OCI-LY3 (cell line): ENCODE results near the gene AIPL1.

Experiments
- H2AFZ ChIP-seq: fragments of 200-600, 300-600 bp; shearing (Covaris generic); 2 replicates; pipeline ENCODE4 v1.6.0; 2014; ENCODE audit warnings: antibody characterized with exemption, low read depth, low read length
- H3K27ac ChIP-seq: fragments of 200-600, 300-600 bp; sonication (generic); 2 replicates; pipeline ENCODE4 v1.5.1; 2014; ENCODE audit warnings: mild to moderate bottlenecking, low read length, moderate library complexity, mixed read lengths
- H3K27me3 ChIP-seq: fragments of 200-600, 300-600 bp; sonication (generic); 2 replicates; pipeline ENCODE4 v1.6.1; 2014; ENCODE audit warnings: low read depth, low read length, mixed read lengths
- H3K36me3 ChIP-seq: fragments of 200-600, 300-600 bp; sonication (generic); replicated peaks from 2 replicates; pipeline ENCODE3; 2014; ENCODE audit warnings: low read depth, low read length, mixed read lengths
- H3K4me1 ChIP-seq: fragments of 300-600, 200-600 bp; sonication (generic); 2 replicates; pipeline ENCODE4 v1.6.1; 2014; ENCODE audit warnings: low read length, mixed read lengths
- H3K4me2 ChIP-seq: fragments of 200-600, 300-600 bp; sonication (generic); 2 replicates; pipeline ENCODE4 v1.6.1; 2014; ENCODE audit warnings: low read length, mixed read lengths
- H3K4me3 ChIP-seq: fragments of 300-600, 200-600 bp; sonication (generic); 2 replicates; pipeline ENCODE4 v1.5.1; 2014; ENCODE audit warnings: antibody characterized with exemption, mild to moderate bottlenecking, low read length, moderate library complexity
- H3K79me2 ChIP-seq: fragments of 300-600, 200-600 bp; shearing (Covaris generic); 2 replicates; pipeline ENCODE4 v1.6.1; 2014; ENCODE audit warnings: mild to moderate bottlenecking, low read length, mixed read lengths
- H3K9ac ChIP-seq: fragments of 300-600, 200-600 bp; shearing (Covaris generic); 2 replicates; pipeline ENCODE4 v1.6.0; 2014; ENCODE audit warnings: mild to moderate bottlenecking, low read length, moderate library complexity
- H3K9me3 ChIP-seq: fragments of 200-600, 300-600 bp; shearing (Covaris generic); 2 replicates; pipeline ENCODE4 v1.6.1; 2014; ENCODE audit warnings: low read length, mixed read lengths; ENCODE audit not compliant: insufficient read depth
- H4K20me1 ChIP-seq: fragments of 200-600, 300-600 bp; sonication (generic); 2 replicates; pipeline ENCODE4 v1.6.1; 2016; ENCODE audit warnings: low read length, mixed read lengths; ENCODE audit not compliant: insufficient read depth
- EZH2phosphoT487 ChIP-seq: fragments of 200-600 bp; shearing (Covaris generic); IDR thresholded peaks from 2 replicates; pipeline ENCODE4 v1.6.1; 2018; ENCODE audit warnings: antibody characterized with exemption, mixed run types, low read depth
- TF ChIP-seq, protein P1 (sequence below): fragments of 200-600, 300-600 bp; sonication (generic); IDR thresholded peaks from 2 replicates; pipeline ENCODE4 v1.5.1; 2014; ENCODE audit warnings: antibody characterized with exemption, low read length, low read depth

The AIPL1 gene

DNA sequence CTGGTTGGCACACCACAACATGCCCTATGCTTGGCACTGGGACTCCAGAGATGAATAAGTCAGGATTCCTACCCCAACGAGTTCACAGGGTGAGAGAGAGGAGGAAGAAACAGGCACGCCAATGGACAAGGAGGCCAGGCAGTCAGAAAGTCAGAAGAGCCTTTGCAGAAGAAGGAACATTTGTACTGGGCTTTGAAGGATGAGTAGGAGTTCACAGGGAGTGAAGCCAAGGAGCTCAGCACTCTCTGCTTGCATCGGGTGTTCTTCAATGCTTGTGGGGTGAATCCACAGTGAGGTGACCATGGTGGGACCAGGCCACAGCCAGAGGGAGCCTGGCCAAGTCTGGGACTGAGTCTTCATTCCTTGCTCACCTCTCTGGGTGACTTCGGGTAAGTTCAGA lies 47.5 kb downstream of the AIPL1 start:
- no peaks in the 10 kb centered on the region for H3K4me1 ChIP-seq
- no peaks in the 10 kb centered on the region for H3K79me2 ChIP-seq
- H3K9ac ChIP-seq = no peak overlapping the region
- H3K27ac ChIP-seq = no peak overlapping the region
- TF ChIP-seq, protein P1, sequence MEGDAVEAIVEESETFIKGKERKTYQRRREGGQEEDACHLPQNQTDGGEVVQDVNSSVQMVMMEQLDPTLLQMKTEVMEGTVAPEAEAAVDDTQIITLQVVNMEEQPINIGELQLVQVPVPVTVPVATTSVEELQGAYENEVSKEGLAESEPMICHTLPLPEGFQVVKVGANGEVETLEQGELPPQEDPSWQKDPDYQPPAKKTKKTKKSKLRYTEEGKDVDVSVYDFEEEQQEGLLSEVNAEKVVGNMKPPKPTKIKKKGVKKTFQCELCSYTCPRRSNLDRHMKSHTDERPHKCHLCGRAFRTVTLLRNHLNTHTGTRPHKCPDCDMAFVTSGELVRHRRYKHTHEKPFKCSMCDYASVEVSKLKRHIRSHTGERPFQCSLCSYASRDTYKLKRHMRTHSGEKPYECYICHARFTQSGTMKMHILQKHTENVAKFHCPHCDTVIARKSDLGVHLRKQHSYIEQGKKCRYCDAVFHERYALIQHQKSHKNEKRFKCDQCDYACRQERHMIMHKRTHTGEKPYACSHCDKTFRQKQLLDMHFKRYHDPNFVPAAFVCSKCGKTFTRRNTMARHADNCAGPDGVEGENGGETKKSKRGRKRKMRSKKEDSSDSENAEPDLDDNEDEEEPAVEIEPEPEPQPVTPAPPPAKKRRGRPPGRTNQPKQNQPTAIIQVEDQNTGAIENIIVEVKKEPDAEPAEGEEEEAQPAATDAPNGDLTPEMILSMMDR = no peak
- no peak for TF ChIP-seq EZH2phosphoT487
- H3K36me3 ChIP-seq = no peaks in the 10 kb centered on the region
- no peaks in the 10 kb centered on the region for H4K20me1 ChIP-seq
- H3K9me3 ChIP-seq = no peaks in the 10 kb centered on the region
- no peak overlapping the region for H3K4me3 ChIP-seq
- H3K27me3 ChIP-seq = no peaks in the 10 kb centered on the region
- H2AFZ ChIP-seq = no peak overlapping the region
- H3K4me2 ChIP-seq = no peak overlapping the region

DNA sequence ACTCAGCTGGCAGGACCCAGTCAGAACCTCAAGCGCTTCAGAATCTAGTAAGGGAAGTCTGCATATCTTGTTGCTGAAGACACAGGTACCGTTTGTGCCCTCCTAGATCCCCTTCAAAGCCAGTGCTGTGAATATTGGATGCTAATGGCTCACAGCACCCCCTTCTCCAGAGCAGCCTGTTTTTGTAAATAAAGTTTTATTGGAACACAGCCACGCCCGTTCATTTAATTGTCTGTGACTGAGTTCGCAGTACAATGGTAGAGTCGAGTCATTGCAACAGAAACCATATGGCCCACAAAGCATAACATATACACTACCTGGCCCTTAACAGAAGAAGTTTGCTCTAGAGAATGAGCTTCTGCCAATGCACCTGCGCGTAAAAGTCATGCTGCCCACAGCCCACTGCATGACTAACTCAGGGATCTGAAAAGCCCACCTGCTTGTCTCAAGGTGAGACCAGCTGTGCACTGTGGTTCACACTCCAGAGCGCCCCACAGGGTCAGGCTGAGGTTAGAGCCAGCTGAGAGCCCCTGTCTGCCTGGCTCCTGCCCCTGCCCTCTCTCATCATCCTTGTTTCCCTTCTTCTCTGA lies 48.8 kb downstream of the AIPL1 start:
- TF ChIP-seq EZH2phosphoT487 = no peak
- TF ChIP-seq, protein P1 = no peak
- H2AFZ ChIP-seq = no peak overlapping the region
- H3K36me3 ChIP-seq = no peaks in the 10 kb centered on the region
- H3K79me2 ChIP-seq = no peaks in the 10 kb centered on the region
- no peak overlapping the region for H3K9ac ChIP-seq
- no peaks in the 10 kb centered on the region for H4K20me1 ChIP-seq
- H3K9me3 ChIP-seq = no peaks in the 10 kb centered on the region
- no peak overlapping the region for H3K4me2 ChIP-seq
- H3K27ac ChIP-seq = no peak overlapping the region
- H3K4me1 ChIP-seq = no peaks in the 10 kb centered on the region
- H3K27me3 ChIP-seq = no peaks in the 10 kb centered on the region
- no peak overlapping the region for H3K4me3 ChIP-seq

DNA sequence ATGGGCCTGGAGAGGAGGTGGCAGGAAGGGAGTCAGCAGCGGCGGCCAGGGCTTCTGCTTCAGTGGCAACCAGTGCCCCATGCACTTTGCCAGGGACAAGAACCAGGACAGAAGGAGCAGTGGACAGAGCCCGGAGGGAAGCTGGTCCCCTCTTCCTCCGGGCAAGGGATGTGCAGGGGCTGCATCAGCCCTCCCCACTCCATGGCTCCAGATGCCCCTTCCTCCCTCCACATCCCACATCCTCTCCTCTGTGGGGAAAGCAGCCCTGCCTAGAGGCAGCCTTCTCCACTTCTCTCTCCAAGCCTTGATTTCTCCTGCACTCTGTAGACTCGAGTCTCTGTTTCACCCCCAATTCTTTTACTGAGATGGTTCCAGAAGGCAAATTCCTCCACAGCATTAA lies 50.4 kb downstream of the AIPL1 start:
- Histone ChIP-seq H3K36me3 (no peaks in the 10 kb centered on the region), H3K9ac (no peak overlapping the region), H3K4me1 (no peaks in the 10 kb centered on the region), H3K9me3 (no peaks in the 10 kb centered on the region), H4K20me1 (no peaks in the 10 kb centered on the region), H3K27ac (no peak overlapping the region), H3K79me2 (no peaks in the 10 kb centered on the region), H3K27me3 (no peaks in the 10 kb centered on the region), H2AFZ (no peak overlapping the region), H3K4me2 (no peak overlapping the region), H3K4me3 (no peak overlapping the region)
- TF ChIP-seq, protein P1 = no peak
- TF ChIP-seq EZH2phosphoT487 = no peak

- no peaks in the 10 kb centered on the region for H3K27me3 ChIP-seq
- no peaks in the 10 kb centered on the region for H3K4me1 ChIP-seq
- no peaks in the 10 kb centered on the region for H3K79me2 ChIP-seq
- H3K4me3 ChIP-seq = no peak overlapping the region
- no peak overlapping the region for H3K9ac ChIP-seq
- H3K4me2 ChIP-seq = no peak overlapping the region
- no peak overlapping the region for H2AFZ ChIP-seq
- H3K9me3 ChIP-seq = no peaks in the 10 kb centered on the region
- H3K27ac ChIP-seq = no peak overlapping the region
- no peak for TF ChIP-seq EZH2phosphoT487
- TF ChIP-seq, protein P1 = no peak
- no peaks in the 10 kb centered on the region for H4K20me1 ChIP-seq
- no peaks in the 10 kb centered on the region for H3K36me3 ChIP-seq
These were observed 53.1 kb downstream of the AIPL1 start for GRCh38 chr17:6381526-6382465.
